ENCODE results near the gene ATP8A2.

GRCh38 chr13:26015271-26016125, 643.7 kb downstream of the ATP8A2 start:
- TF ChIP-seq CTCF (IDR thresholded peaks at IDR 0.05) (no peak), EP300 (IDR thresholded peaks at IDR 0.05) (no peak), POLR2A (IDR thresholded peaks at IDR 0.05) (no peak)
